Activated CD4-positive, alpha-beta T cell treated with anti-CD3 and anti-CD28 coated beads for 1 hour (primary cell): Measurements from ENCODE around the gene TTC27.

Experiments
- DNase-seq: peaks from one replicate; pipeline ENCODE4 v3.0.0-alpha.2; 2020

The TTC27 gene

DNA sequence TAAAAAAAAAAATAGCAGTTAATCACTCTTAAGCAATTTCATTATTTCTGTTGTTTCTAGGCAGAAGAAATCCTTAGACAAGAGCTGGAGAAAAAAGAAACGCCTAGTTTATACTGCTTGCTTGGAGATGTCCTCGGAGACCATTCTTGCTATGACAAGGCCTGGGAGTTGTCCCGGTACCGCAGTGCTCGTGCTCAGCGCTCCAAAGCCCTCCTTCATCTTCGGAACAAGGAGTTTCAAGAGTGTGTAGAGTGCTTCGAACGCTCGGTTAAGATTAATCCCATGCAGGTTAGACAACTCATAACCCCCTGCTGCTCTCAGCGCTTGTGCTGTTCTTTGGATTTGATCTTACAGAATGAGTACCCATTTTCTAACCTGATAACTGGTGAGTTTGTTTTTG is 130.4 kb downstream of the TTC27 start:
- DNase-seq: no peak

DNA sequence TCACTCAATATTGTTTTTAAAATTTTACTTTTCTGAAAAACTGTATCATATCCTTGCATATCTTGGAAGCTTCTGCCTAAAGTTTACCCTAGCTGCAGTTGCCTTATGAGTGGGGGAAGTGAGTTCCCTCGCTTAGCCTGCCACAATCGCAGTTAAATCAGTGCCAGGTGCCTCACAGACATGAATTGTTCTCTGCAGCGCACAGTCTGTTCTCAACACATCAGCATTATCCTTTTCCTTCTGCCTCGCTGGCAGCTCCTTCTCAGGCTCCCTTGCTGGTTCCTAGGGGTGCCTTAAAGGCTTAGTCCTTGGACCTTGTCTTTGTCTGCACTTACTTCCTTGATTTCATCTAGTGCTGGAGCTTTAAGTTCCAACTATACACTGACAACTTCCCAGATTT is 132.8 kb downstream of the TTC27 start:
- no peak for DNase-seq

DNA sequence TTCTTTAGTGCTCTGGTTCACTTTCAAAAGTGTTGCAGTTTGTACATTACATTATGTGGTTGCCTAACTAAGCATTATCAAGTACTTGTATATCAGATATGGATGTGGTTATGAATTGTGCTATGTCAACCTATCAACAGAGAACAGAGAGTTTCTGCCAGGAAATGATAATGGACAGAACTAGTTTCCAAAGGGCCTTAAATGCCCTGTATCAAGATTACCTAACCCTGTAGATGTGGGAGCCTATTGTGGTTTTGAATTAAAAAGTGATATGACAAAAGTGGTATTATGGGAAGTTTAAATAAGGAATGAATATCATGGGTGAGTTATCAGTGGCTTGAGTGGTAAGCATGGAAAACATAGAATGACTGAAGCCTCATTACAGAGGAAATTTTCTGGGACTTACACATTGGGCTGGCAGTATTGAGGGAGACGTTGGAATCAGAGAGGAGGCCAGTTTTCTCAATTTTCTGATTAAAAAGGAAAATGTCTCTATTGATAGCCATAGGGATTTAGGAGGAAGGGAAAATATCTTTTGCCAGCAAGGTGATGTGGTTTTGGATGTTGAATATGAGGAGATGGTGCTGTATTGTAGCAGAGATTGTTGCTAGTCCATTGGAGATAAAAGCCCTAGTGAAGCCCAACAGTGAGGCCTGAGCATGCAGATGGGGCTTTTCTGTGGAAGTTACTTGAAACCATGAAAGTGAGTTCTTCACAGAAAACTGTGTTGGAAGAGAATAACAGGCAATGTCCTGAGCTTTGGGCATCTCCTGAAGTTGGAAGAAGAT is 140.7 kb downstream of the TTC27 start:
- no peak for DNase-seq

DNA sequence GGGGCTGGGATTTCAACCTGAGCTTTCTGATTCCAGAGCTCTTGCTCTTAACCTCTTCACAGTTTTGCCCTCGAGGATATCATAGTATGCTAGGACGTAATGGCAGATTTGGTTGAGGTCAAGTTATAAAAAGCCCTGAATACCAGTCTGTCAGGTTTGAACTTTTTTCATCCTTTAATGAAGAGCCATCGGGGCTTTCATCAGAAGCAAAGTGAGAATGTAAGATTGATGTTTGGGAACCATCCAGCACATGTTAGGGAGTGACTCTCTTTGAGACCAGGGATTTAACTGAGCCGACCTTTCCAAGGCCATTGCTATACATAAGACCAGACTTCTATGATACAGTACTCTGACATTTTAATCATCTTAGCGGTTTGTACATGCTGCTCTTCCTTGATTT is 142.5 kb downstream of the TTC27 start:
- no peak for DNase-seq

DNA sequence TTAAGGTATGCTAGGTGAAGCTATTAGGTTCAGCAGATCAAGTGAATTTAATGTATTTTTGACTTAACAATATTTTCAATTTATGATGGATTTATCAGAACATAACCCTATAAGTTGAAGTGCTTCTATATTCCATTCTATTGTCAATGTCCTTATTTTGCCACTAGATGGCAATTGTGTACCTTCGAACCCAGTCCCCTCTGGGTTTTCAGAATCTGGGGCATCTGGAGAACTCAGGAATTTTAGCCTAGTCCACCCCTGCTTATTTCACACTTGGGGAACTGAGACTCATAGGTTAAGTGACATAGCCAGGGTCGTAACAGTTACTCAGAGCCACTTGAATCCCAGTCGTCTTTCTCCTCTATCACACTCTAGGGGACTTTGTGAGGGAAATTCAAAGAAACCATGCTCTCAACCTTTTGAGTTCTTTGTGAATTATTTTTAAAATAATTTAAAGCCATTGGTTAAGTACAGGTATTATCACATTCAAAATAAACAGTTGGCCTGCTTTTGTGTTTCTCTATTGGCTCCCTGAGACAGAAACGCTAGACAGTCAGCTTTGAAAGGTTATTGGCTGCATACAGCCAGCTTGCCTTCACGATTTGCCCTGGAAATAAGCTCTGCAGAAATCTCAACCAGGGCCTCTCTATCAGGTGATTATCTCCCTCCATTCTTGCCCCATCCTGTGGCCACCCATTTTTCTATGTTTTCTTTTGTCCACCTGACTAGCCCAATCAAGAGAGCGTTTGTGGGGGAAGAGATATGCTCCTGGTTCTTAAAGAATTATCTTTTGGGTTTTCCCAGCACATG is 145.0 kb downstream of the TTC27 start:
- no peak for DNase-seq

DNA sequence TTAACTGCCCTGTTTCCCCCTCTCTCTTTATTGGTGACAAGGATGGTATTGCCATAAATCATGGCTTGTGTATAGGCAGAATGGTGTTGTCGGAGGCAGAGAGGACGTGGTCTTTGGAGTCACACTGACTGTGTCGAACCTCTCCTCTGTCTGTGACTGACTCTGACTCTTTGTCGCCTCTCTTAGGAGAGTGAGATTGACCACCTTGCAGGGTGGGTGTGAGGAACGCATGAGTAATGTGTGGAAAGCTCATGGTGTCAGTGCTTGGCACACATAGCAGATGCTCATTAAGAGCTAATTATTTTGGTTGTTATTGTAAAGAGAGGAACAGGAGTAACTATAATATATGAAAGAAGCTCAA is 145.6 kb downstream of the TTC27 start:
- no peak for DNase-seq

DNA sequence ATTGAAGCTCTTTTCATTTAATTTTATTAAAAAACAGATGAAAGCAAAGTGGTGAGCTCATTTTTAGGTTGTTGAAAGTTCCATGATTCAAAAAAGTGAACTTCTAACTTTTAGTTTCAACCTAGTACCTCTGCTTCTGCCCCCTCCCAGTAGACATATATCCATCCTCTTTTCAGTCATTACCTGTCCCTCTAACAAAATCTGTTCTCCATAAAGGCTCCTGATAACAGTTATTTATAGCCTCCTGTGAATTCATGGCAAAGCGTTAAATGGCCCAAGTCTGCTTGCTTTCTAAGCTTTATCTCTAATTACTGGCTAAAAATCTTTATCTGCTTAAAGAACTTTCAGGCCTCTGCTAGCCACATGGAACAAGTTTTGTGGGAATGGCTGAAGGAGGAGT is 148.1 kb downstream of the TTC27 start:
- DNase-seq: no peak

DNA sequence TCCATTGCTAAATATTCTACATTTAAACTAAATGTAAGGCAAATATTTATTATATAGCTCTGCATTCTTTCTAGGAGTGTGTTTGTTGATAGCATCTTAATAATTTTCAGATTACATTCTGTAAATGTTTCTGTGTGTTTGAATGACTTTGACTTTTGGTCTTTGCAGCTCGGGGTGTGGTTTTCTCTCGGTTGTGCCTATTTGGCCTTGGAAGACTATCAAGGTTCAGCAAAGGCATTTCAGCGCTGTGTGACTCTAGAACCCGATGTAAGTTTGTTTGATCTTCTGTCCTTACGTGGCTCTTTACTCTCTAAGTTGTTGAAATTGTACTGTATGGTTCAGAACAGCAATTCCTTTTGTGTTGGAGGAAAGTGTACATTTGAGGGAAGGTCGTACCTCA is 149.9 kb downstream of the TTC27 start:
- DNase-seq: no peak

DNA sequence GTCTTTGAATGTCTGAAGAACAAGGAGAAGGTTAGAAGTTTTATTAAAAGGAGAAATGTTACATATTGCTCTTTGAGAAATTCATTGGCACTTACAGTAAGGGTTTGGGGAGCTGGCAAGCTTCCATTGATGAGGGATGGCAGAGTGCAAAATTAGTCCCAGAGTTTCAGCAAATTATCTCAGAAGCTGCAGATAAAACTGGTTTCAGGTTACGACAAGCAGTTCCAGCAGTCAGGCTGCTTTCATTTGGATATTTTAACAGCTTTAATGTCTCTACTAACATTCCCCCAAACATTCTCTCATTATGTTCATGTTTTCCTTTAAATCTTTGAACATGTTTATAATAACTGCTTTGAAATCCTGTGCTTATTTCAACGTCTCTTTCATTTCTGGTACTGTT is 153.1 kb downstream of the TTC27 start:
- no peak for DNase-seq

DNA sequence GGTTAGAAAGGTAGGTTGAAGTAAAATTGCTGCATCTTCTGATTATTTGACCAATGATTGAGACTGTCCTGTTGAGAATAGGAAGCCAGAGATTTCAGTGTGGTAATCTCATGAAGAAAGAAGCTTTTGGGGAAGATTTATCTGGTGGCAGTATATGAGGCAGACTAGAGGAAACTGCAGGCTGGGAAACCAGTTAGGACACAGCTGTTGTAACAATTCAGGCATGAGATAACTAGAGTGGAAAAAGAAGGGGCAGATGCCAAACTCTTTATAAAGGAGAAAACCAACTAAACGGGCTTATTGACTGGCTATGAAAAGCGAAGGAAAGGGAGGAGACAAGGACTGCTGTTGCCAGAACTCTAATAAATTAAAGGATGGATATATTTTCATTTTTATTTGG is 155.6 kb downstream of the TTC27 start:
- DNase-seq: no peak

DNA sequence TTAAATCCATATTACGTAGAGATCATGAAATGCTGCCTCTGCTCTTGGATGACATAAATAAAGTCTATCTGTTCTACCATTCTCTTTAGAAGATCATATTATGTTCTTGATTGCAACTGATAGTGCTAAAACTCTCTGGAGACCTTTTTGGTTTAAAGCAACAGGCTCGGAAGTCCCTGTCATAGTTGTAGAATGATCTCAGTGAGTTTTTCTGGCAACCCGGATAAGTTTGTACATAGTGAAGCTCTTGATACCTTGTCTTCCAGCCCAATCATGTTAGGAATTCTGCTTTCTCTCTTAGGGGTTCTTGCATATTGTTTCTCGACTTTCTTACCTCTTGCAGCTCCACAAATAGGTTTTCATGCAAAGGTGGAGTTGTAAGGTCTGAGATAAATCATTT is 156.1 kb downstream of the TTC27 start:
- DNase-seq: no peak

DNA sequence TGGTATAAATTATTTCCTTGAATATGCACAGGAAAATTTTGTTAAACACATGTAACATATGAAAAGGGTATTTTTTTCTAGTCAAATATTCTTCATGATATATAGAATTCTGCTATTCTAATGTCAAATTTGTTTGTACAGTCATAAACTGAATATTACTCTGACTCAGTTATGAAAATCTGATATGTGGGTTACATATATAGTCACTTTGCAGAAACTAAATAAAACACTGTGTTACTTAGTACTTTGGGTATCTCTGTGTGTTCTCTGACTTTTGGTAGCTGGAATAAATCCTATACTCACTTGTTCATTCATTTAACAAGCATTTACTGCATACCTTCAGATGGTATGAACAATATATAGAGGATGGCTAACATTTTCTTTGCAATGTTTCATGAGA is 159.4 kb downstream of the TTC27 start:
- no peak for DNase-seq

DNA sequence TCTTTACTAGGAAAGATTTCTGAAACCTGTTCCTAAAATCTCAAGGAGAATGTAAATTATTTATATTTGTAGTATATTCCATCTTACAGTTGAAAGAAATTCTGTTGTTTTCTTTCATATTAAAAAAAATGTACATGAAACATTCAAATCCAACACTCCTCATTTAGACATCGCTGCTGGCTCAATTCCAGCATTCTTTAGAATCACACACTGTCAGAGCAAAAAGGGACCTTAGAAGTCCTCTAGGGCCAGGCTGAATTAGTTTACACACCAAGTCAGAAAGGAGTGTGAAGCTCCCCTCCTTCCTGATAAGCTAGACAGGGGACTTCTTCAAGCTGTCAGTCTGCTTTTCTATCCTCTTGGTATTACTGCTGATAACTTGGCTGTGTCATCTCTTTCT is 160.3 kb downstream of the TTC27 start:
- no peak for DNase-seq

DNA sequence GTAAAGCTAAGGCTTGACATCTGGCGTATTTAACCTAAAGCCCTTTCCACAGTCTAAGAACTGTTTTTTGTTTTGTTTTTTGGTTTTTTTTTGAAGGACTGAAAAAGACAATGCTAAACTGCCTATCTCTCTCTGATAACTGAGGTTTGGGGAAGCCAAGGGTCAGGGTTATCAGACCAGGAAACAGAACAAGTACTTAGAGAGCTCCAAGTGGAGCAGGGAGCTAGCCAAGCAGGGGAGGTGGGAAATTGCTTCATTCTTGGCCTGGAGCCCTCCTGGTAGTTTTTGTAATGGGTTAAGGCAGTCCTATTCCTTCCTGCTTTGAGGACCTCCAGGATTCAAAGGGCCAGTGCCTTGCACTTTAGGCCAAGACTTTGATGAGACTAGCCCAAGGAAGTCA is 164.6 kb downstream of the TTC27 start:
- no peak for DNase-seq

DNA sequence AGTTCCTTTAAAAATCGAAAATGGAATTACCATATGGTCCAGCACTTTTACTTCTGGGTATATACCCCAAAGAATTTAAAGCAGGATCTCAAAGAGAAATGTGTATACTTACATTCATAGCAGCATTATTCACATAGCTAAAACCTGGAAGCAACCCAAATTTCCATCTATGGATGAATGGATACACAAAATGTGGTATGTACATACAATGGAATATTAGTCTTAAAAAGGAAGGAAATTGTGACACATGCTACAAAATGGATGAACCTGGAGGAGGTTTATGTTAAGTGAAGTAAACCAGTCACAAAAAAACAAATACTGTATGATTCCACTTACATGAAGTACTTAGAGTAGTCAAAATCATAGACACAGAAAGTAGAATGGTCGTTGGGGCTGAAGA is 171.0 kb downstream of the TTC27 start:
- DNase-seq: no peak

DNA sequence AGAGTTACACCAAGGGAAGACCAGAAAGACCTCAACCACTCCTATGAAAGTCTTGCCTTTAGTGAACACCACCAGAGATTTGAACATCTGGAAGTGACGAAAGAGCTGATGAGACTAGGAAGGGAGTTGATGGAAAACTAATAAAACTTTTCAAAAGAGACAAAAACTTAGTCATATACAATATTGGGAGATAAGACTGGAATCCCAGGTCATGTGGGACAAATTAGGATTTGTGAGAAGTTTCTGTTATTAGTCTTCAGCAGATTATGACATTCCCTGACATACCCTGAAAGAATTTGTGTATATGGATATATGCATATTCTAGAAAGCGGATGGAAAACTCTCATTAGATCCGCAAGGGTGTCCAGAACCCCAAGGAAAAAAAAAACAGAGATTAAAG is 173.9 kb downstream of the TTC27 start:
- no peak for DNase-seq

DNA sequence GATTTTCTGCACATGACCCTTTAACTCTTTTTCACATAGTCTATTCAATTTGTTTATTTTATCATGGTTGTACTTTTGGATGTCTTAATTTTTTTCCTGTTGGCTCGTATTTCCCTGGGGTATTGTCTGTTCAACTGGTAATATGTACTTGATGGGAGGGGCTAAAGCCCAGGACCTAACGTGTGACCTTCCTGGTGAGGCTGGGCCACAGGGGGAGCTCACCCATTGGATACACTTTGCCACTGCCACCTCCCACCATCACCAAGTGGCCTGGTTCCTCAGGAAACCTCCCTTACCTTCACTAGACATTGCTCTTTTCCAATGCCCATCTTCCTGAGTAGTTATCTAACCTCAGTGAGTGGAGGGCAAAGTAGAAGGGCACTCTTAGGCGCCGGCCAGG is 175.0 kb downstream of the TTC27 start:
- DNase-seq: no peak

DNA sequence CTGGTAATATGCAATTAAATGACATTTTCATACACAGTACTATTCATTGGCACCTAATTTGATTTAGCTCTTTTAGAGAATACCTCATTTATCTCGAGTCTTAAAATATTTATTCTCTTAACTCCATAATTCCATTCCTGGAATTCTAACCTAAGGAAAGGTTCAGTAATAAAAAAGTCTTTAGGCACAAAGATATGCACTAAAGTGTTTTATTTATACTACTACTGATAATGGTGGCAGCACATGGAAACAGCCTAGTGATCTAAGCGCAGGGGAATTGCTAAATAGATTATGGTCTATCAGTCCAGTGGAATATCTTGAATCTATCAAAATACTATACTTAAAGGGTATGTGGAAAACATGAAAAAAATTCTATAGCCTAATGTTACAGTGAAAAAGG is 176.4 kb downstream of the TTC27 start:
- no peak for DNase-seq

DNA sequence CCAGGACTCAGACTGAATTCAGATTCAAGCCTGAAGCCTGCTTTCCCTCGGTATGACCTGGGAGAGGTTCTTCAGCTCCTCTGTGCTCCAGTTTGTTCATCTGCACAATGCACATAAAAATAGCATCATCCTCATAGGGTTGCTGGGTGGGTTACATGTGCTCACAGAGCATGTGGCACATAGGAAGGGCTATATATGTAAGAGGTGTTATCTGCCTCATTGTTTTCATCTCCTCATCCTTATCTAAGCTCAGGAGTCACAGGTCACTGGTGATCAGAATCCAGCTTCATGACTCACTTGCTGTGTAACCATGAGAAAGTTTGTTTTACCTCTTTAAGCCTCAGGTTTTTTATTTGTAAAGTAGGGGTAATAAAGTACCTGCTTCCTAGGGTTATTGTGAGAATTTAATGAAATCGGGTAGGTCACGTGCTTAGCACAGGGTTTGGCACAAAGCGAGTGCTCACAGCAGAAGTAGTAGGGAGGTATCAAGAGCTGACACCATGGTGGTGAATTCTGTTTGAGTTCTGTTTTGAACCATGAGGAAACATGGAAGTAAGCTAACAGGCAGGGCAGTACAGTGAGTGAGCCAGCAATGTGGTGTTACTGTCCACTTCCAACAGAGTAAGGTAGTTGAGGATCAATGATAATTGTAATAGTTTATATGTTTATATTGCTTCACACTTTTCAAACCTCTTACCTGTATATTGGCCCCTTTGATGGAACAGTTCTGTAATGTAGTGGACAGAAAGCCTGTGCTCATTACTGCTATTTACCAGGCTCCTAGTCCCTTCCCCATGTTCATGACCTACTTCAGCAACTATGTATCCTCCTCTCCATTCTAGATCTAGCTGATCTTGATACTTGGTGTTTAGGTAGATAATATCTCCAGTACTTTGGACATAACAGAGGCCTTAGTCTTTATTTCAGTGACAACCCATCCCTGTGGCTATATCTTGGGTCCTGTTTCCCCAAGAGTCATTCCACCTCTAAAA is 177.6 kb downstream of the TTC27 start:
- no peak for DNase-seq

DNA sequence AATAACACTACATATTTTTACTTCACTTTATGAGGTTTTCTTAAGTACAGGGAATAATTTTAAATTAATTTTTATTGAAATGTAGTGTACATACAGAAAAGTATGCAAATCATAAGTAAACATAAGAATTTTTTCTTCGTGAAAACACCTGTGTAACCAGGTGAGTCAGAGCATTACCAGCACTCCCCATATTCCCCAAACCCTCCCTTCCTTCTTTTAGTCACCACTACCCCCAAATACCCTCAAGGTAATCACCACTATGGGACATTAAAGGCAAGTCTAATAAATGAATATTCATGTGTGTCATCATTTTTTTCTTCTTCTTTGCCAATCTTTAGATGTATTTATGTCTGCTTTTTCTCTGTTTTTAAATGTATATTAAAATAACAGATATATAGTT is 179.0 kb downstream of the TTC27 start:
- DNase-seq: no peak

DNA sequence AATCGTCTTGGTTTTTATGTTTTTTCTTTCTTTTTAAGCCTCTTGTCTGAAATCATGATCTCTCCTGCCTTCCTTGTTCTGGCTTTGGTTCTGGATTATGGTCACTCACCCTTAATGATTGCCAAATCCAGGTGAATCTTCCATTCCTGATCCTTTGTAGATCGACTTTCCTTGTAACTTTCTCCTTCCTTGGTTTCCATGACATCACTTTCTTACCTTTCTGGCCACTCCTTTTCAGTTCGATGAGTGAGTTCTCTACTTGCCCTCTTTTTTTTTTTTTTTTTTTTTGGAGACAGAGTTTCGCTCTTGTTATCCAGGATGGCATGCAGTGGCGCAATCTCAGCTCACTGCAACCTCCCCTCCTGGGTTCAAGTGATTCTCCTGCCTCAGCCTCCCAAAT is 179.8 kb downstream of the TTC27 start:
- DNase-seq: no peak

DNA sequence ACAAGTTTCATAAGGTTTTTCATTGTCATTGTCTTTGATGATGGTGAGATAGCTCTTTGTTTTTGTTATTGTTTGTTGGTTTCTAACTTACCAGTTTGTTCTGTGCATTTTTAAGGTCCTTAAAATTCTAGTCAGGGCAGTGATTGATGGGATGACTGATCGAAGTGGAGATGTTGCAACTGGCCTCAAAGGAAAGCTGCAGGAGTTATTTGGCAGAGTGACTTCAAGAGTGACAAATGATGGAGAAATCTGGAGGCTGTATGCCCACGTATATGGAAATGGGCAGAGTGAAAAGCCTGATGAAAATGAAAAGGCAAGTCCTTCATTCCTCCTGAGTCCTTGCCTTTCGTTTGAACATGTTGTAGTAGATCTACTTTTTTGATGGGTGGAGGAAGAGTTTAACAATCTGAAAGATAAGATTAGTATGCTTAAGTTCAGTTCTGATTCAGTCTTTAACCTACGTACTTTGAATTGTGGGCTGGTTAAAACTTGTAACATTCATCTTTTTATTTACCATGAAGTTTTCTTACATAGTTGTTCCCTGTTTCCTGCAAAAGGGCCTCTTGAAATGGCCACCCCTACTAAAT is 183.2 kb downstream of the TTC27 start:
- no peak for DNase-seq

DNA sequence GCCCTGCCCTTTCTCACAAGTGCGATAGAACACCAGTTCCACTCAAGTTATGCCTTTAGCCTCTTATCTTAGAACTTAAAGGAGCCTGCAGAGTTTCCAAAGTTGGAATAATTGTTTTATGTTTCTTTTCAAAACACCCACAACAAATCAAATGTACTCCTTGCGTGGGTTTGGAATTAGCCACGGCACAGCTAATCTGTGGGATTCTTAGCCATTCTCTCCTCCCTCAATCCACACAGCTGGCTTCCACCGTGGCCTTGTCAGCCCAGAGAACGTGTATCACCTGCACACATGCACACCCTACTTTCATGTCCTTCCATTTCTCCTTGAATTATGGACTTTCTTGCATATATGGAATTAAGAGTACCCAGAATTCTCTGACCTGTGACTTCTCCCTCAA is 183.8 kb downstream of the TTC27 start:
- DNase-seq: no peak
